GM23248 (cell line): Measurements from ENCODE around the gene NEK11.

ENCODE experiments used
- EZH2 ChIP-seq: fragments of 200-600 bp; sonication (generic); IDR thresholded peaks from 2 replicates; pipeline ENCODE4 v1.6.1; 2018; ENCODE audit warnings: antibody characterized with exemption, mild to moderate bottlenecking; ENCODE audit not compliant: insufficient read depth, poor library complexity, severe bottlenecking
- EZH2phosphoT487 ChIP-seq: fragments of 200-600 bp; sonication (generic); IDR thresholded peaks from 2 replicates; pipeline ENCODE4 v1.6.1; 2018; ENCODE audit warnings: antibody characterized with exemption, moderate library complexity, mild to moderate bottlenecking, low read depth; ENCODE audit not compliant: insufficient read depth

- TF ChIP-seq EZH2, result no peak
- no peak for TF ChIP-seq EZH2phosphoT487
Measured at GRCh38 chr3:130991126-130991525, 35.6 kb upstream of the NEK11 start.
